HK-2 (cell line): ENCODE measurements around the gene ANO8.
A peak's percentile ranks its signal among the peaks of the same experiment; 100 is the strongest.

Source experiments
- DNase-seq: peaks from one replicate; pipeline ENCODE4 v3.0.0-alpha.2; 2018; ENCODE audit not compliant: unreplicated experiment

Gene ANO8

DNA sequence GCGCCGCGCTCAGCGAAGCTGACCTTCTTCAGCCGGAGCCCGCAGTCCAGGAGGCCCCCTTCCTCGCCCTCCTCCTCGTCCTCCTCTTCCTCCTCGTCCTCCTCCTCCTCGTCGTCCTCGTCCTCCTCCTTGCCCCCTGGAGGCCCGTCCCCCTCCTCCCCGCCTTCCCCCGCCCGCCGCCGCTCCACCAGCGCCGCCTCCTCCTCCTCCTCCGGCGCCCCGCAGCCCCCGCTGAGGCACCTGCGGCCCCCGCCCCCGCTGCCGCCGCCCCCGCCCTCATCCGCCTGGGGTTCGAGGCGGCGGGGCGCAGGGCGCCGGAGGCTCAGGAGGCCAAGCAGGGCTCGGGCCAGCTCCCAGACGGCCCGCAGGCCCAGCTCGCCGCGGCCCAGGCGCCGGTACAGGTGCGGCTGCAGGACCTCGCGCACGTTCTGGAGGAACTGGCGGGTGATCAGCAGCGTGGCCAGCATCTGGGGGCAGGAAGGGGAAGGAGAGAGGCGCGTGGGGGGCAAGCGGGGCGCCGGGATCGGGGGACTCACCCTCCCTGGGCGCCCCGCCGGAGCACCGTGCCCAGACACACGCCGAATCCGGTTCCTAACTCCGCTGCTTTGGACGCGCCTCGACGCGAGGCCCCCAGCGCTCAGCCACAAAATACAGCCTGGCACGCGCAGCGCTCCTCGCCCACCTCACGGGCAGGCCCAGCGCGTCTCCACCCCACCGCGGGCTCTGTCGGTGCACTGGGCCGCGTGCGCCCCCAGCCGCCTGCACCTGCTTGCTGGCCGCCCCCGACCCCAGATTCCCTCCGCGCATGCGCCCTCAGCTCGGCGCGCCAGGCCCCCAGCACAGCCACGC, 5.9 kb downstream of the ANO8 start:
- DNase-seq = no peak

DNA sequence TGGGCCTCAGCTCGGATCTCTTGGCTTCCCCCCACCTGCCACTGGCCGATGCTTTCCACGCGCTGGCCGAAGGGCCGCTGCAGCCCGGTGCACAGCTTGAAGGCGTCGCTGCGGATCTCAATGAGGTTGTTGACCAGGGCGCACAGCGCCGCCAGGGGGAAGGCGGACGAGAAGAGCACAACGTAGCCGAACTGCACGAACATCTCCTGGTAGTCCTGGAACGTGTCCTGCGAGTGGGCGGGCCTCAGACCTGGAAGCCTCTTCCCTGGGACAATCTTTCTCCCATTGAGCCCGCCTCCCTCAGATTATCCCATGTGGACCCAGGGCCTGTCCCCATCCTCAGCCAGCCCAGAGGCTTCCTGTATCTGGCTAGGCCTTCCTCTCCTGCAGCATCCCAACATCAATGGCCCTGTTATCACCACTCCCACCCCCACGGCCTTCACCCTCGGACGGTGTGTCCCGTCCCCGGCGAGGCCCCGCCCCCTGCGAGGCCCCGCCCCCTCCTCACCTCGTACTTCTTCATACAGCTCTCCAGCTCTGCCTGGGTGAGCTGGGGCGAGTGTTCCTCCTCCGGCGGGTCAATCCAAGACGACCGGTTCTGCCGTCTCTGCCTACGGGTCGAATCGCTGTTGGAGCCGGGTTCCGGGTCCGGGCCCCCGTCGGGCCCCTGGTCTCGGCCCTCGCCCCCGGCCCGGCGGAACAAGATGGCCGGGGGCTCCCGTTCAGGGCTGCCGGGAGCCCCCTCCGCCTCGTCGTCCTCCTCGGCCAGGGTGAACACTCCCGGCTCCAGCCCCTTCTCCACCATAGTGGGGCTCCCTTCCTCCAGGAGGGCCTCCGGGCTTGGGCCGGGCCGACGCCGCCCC, 6.8 kb downstream of the ANO8 start:
- no peak for DNase-seq

GRCh38 chr19:17327068-17327653, 7.5 kb downstream of the ANO8 start:
- no peak for DNase-seq

DNA sequence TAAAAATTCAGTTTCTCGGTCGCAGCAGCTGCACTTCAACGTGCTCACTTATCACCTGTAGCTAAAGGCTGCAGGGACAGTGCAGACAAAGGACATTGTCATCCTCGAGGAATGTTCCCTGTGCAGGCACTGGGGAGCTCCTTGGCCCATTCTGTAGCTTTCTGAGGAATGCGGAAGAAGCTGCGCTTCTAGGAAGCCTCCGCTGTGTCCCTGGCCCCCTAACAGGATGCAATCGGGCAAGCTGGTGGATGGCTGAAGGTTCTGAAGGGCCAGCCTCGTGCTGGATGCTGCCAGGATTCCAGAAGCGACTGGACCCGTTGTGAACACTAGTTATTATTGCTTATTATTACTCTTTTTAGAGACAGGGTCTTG, 8.1 kb downstream of the ANO8 start:
- DNase-seq = no peak

DNA sequence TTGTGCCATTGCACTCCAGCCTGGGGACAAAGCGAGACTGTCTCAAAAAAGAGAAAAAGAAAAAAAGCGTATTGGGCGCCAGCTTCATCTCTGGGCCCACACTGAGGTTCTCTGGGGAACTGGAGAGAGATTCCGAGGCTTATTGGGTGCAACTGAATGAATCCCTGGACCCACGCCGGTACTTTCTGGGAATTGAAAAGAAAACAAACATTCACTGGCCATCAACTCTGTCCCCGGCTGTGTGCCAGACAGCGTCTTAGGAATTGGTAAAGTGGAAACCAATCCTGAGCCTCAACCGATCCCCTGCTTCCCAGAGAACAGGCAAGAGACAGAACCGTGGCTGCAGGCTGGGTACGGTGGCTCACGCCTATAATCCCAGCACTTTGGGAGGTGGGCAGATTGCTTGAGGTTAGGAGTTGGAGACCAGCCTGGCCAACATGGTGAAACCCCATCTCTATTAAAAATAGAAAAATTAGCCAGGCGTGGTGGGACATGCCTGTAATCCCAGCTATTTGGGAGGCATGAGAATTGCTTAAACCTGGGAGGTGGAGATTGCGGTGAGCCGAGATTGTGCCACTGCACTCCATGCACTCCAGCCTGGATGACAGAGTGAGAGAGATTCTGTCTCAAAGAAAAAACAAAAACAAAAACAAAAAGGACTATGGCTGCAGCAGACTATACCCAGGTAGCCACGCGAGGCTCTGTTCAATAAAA, 8.6 kb downstream of the ANO8 start:
- DNase-seq = no peak

- no peak for DNase-seq
Measured at GRCh38 chr19:17325133-17325532, 9.5 kb downstream of the ANO8 start.

- DNase-seq = no peak
Measured at GRCh38 chr19:17324357-17325114, 10.1 kb downstream of the ANO8 start.

- DNase-seq = no peak
Measured at GRCh38 chr19:17323964-17324332, 10.7 kb downstream of the ANO8 start.

DNA sequence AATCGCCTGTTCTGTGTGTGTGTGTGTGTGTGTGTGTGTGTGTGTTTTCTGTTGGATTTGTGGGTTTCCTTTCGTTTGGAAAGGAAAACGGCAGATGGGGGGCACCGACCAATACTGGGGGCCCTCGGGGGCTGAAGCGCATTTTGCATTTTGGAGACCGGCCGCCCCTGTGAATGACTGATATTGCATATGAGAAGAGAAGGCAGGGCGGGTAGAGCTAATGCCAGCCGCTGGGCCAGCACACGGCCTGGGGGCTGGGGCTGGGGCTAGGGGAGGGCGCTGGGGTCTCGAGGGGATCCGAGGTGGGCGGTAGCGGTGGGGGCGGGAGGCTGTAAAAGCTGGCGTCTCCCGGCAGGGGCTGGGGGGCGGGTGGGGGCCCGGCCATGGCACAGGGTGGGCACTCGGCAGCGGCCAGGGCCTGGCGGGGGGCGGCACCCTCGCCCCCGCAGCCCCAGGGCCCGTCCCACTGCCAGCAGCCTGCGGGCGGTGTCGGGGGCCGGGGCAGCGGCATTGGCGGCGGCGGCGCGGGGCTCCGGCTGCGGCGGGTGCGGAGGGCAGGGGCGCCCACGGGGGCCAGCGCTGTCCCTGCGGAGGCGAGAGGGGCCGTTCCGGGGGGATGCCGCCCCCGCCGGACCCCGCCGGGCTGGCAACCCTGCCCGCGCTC, 11.2 kb downstream of the ANO8 start:
- no peak for DNase-seq

DNA sequence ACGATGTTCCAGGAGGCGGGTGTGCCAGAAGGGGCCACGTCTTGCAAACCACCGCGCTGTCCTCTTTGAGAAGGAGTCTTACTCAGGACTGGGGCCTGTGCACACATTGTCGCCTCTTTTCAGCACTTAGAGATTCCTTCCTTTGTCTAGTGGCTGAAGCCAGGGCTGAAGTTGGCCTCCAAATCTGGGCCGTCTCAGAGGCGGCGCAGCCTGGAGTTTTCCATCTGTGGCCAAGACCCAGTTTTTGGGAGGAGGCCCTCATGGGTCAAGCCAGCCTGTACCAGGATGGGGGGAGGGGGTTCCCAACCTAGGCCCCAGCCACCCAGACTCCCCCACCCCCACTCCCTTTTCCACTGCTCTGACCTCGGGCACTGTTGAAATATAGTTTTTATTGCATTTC, 11.8 kb downstream of the ANO8 start:
- DNase-seq = no peak

GRCh38 chr19:17321655-17322489, 12.8 kb downstream of the ANO8 start:
- DNase-seq = no peak

GRCh38 chr19:17320435-17320834, 14.2 kb downstream of the ANO8 start:
- no peak for DNase-seq

- DNase-seq = no peak
Measured at GRCh38 chr19:17319473-17320238, 15.0 kb downstream of the ANO8 start.

- DNase-seq = no peak
Measured at GRCh38 chr19:17318966-17319365, 15.7 kb downstream of the ANO8 start.

DNA sequence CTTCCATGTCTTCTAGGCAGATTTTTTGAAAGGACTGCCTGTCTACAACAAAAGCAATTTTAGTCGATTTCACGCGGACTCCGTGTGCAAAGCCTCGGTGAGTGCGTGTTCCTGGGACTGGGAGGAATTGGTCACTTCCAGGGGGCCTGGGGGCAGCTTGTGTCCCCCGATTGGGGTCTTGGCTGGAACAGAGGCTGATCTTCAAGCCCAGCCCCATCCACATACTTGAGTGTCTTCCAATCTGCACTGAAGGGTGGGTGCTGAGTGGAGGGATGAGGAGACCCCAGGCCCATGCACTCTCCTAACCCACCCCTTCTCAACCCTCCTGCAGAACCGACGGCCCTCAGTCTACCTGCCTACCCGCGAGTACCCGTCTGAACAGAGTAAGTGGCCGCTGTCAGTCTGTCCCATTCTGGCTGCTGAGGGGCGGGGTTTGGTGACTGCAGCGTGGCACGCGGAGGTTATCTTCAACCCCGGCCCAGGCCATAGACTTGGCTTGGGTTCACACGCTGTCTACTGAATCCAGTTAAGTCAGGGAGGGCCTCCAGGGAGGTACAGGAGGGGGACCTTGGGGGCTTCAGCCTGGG, 20.6 kb downstream of the ANO8 start:
- no peak for DNase-seq

DNA sequence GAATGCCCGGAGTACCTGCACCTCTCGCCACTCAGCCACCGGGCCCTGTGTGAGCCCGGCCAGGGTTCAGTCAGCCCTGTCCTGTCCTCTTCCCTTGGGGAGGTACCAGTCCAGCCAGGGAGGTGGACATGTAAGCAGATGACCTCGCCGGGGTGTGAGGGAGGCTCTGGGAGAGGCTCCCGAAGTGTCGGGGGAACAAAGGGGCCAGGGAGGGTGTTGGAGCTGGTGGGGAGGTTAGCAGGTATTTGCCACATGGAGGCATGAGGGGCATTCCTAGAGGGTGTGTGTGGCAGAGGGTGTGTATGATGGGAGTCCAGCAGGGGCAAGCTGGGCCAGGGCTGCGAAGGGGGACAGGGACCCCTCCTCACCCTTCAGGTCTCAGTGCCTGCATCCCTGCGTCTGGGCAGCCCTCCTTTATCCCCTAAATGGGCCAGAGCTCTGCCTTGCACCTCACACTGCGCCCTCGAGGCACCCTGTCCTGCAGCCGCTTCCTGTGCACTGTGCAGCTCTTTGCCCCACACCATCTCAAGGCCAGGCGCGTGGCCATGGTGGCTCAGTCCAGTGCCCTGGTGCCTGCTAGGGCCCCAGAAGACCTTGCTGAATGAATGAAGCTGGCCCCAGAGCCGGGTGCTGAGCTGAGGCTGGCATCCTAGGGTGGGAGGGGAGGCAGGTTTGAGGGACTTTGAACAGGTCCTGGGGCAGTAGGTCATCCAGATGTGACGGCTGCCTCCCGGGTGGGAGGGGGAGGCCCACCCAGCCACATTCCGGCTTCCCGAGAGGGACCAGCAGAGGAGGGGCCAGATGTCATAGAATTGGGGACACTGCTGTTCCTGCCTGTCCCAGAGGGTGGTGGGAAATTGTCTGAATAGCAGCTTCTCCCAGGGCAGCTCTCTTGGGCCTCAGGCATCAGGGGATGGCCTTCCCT, 22.2 kb downstream of the ANO8 start:
- no peak for DNase-seq

GRCh38 chr19:17311455-17312188, 23.0 kb downstream of the ANO8 start:
- peak; percentile 83 for DNase-seq
